ENCODE measurements around the gene MYBPC2.

The MYBPC2 gene

DNA sequence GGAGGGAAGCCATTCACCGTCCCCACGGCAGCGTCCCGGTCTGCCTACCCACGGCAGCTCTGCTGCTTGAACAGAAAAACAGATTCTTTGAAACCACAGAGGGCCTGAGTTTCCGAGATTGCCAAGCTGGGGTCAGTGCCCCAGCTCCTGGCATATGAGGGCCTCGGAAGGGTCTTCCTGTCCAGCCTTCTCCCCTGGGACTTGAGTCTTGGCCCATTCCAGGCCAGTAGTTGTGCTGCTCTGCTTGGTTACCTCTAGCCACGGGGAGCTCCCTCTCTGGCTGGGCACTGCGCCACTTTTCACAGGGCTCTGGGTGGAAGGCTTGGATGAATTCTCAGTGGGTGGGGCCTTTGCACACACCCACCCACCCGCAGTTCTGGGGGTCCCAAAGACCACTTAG lies 22.6 kb upstream of the MYBPC2 start:
- DNase-seq (ENCODE audit: low spot score), result no peak

DNA sequence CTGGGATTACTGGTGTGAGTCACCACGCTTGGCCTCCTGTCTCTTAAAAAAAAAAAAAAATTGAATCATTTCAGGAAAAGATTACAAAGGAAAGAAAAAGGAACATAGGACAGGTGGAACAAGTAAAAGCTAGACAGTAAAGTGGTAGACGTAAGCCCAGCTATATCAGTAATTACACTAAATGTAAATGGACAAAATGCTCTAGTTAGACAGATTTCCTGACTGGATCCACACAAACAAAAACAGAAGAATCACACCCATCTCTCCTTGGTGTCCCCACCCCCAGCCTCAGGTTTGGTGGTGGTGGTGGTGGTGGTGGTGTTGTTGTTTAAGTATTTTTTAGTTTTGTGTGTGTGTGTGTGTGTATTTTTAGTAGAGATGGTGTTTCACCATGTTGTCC lies 20.3 kb upstream of the MYBPC2 start:
- no peak for DNase-seq (ENCODE audit: low spot score)

DNA sequence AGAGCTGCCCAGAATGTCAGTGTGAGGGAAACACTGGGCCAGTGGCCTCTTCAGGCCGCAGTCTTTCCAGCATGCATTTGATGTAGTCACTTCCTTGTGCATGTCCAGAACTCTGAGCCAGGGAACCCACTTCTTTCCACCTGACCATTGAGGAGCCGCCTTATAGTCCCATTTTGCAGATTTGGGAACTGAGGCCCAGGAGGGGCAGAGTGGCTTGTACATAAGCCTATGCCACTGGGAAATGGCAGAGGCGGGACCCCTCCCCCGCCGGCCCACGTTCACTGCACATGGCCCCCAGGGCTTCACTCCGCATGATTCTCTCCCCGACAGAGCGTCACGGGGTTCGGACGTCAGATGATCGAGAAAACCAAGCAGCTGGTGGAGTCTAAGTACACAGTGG lies 19.6 kb upstream of the MYBPC2 start:
- no peak for DNase-seq (ENCODE audit: low spot score)

DNA sequence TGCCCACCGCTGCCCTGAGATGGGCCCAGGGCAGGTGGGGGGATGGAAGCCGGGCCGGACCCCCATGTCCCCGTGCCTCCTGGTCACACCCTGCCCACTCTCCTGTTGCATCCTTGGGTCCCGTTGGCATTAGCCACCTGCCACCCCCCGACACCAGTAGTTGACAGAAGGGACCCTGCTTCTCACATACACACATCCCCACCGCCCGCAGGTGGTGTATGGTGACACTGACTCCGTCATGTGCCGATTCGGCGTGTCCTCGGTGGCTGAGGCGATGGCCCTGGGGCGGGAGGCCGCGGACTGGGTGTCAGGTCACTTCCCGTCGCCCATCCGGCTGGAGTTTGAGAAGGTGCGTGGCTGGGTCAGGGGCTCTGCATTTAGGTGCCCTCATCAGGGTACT lies 19.2 kb upstream of the MYBPC2 start:
- no peak for DNase-seq (ENCODE audit: low spot score)

DNA sequence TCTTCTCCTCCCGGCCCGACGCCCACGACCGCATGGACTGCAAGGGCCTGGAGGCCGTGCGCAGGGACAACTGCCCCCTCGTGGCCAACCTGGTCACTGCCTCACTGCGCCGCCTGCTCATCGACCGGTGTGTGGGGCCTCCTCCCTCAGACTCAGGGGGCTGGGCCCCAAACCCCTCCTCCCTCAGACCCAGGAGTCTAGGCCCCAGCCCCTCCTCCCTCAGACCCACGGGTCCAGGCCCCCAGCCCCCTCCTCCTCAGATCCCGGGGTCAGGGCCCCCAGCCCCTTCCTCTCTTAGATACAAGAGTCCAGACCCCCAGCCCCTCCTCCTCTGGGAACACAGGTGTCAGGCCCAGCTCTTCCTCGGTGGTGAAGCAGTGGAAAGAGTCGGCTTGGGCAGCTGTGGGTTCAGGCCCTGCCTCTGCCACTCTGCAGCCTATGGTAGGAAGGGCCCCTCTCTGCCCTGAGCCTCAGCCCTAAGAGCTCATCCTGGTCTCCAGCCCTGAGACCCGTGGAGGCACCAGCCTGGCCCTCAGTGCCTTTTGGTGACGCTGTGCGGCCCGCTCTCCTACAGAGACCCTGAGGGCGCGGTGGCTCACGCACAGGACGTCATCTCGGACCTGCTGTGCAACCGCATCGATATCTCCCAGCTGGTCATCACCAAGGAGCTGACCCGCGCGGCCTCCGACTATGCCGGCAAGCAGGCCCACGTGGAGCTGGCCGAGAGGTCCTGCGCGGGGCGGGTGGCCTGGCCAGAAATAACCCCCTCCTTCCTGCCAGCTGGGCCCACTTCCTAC lies 17.6 kb upstream of the MYBPC2 start:
- no peak for DNase-seq (ENCODE audit: low spot score)

DNA sequence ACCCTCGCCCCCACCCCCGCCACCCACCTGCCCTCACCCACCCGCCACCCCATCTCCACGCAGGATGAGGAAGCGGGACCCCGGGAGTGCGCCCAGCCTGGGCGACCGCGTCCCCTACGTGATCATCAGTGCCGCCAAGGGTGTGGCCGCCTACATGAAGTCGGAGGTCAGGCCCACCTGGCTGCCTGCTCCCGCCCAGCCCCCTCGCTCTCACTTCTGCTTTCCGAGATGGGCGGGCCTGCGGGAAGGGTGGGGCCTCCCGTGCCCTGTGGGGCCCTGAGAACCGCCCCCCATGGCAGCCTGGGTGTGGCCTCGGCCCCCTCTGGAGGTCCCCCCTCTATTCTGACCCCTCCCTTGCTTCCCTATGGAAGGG lies 17.0 kb upstream of the MYBPC2 start:
- no peak for DNase-seq (ENCODE audit: low spot score)

DNA sequence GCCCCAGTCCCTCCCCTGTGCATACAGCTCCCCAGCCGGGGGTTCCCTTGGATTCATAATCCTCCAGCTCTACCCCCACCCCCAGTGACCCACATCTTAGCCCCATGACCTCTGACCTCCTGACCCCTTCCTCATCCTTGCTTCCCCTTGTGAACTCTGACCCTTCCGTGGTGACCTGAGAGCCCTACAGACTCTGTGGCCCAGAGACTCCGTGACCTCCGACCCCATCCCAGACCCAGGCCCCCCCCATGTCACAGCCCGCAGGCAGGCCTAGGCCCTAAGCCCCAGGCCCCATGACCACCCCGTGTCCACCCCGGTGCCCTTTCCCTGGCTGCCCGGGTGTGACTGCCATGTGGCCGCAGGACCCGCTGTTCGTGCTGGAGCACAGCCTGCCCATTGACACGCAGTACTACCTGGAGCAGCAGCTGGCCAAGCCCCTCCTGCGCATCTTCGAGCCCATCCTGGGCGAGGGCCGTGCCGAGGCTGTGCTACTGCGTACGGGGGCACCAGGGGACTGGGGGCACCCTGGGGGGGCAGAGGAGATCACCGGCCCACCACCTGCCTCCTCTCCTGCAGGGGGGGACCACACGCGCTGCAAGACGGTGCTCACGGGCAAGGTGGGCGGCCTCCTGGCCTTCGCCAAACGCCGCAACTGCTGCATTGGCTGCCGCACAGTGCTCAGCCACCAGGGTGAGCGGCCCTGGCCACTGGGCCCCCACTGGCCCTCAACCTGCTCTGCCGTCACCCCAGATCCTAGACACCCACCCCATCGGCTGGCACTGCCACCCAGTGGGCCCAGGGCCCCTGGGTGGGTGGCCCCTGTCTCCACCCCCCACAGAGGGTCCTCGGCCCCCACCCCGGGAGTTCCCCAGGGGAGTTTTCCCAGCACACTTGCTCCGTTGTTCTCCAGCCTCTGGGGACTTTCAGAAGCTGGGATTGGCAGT lies 16.4 kb upstream of the MYBPC2 start:
- no peak for DNase-seq (ENCODE audit: low spot score)

DNA sequence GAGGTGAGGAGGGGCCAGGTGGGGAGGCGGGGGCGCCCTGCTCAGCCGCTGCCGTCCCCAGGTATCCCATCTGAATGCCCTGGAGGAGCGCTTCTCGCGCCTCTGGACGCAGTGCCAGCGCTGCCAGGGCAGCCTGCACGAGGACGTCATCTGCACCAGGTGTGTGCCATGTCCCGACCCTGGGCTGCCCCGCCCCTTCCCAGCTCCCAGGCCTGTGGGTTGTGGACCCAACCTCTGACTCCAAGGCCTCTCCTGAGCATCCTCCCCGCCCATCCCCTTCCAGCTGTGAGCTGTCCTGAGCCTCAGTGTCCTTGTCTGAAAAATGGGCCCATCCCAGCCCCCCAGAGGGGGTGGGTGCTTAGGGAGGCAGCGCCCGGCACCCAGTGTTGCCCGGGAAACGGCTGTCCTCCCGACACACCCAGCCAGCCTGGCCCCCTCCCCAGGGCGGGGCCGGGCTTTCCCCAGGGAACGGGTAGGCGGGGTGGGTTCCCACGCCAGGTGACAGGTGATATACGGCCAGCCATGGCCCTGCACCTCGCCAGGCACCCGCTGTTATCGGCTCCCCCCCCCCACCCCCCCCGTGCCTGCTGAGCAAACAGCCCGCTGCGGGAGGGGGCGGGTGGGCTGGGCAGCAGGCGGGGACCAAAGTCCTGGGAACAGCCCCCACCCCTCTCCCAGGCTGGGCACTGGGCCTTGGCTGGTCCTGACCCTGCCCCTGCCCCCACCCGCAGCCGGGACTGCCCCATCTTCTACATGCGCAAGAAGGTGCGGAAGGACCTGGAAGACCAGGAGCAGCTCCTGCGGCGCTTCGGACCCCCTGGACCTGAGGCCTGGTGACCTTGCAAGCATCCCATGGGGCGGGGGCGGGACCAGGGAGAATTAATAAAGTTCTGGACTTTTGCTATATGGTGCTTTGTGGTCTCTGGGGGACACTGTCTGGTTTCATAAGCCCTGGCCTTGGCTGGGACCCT lies 15.3 kb upstream of the MYBPC2 start:
- DNase-seq (ENCODE audit: low spot score), result no peak

DNA sequence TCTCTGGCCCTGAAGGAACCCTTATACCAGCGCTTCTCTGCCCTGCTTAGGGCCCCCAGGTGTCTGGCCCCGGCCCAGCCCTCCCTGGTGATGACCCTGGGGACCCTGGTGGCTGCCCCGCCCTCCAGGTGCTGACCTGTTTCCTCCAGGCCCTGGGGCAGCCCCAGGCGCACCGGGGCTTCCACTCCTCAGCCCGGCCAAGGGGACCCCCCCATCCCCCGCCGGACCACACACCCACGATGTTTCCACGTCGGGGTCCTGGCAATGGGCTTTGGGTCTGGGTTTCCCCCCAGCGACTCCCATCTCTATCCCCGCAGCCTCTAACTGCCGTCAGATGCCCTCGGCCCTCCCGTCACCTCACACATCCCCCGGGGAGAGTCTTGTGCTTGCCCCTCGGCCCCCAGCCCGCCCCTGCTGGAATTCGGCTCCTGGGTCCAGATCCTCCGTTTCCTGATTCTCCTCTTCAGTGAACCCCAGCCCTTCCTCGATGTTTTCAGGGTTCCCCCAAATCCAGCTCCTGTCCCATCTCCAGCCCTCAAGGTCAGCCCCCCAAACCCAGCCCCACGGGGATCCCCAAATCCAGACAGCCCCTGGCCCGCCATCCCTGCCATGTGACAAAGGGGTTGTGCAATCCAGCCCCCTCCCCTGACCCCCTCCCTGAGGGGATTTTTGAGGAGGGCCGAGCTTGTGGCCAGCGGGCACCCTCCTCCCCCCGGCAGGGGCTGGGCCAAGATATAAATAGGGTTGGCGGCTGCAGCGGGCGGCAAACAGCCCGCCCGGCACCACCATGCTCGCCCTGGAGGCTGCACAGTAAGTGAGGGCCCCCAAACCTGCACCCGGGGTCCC lies 14.3 kb upstream of the MYBPC2 start, which contains the start of gene SPIB:
Gene SPIB, plus strand, starts transcription at position 763 of the 846 bp plus-strand sequence. Its CDS starts 25 bp downstream, at position 788.
- no peak for DNase-seq (ENCODE audit: low spot score)

DNA sequence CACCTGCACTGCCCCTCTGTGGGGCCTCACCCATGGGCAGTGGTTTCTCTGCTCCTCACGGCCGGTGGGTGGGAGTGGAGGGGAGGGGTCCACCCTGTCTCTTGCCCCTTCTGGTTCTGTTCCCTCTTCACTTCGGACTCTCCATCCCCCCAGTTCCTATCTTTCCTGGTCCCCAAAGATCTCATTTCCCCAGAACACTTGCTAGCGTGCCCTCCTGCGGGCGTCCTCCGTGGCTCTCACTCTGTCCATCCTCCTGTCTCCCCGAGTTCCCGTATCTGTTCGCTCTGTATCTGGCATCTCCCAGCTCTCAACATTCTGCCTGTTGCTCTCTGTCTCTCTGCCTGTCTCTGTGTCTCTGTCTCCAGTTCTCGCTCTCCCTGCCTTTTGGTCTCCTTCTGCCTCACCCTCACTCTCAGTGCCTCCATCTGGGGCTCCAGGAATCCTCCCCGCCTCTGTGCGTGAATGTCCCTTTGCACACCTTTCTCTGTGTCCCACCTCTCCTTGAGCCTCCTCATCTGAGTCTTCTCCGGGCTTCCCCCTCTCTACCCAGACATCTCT lies 13.6 kb upstream of the MYBPC2 start:
- no peak for DNase-seq (ENCODE audit: low spot score)

DNA sequence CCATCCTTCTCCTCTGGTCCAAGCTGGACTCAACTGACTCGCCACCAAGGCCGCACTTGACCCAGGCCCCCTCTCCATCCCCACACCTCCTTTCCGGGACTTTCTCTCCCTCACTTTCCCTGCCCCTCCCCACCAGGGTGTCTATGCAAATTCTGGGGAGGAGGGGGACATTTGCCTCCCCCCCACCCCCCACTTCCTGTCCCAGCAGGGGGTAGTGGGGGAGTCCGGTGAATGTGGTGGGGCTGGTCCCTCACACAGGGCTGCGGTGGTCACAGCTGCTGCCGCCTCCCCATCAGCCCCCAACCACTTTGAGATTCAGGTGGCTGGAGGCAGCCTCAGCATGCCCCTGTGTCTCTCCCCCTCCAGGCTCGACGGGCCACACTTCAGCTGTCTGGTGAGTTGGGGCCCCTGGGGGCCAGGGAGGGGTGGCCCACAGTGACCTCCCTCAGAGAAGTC lies 13.1 kb upstream of the MYBPC2 start:
- DNase-seq (ENCODE audit: low spot score), result no peak

DNA sequence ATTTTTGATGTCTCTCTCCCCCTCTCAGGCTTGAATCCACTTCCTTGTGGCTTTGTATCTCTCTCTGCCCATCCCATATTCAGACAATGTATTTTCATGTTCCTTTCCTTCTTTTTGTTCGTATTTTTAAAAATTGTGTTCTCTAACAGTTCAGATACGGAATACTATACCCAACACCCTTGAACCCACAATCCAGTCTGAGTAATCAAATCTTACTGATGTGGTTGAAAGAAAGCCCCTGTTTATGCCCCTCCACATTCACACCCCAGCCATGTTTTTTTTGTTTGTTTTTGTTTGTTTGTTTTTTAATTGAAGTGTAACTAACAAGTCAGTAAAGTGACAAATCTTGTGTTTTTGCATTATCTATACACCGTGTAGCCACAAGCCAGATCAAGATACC lies 12.6 kb upstream of the MYBPC2 start:
- DNase-seq (ENCODE audit: low spot score), result no peak

DNA sequence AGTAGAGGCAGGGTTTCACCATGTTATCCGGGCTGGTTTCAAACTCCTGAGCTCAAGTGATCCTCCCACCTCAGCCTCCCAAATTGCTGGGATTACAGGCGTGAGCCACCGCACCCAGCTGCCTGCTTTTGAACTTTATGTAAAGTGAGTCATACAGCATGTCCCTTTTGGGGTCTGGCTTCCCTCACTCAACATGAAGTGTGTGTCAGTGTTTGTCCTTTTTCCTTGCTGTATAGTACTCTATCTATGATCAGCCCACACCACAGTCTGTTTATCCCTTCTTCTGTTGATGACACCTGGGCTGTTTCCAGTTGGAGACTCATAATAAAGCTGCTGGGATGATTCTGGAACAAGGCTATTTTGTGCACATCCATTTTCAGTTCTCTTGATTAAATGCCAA lies 11.9 kb upstream of the MYBPC2 start:
- no peak for DNase-seq (ENCODE audit: low spot score)

DNA sequence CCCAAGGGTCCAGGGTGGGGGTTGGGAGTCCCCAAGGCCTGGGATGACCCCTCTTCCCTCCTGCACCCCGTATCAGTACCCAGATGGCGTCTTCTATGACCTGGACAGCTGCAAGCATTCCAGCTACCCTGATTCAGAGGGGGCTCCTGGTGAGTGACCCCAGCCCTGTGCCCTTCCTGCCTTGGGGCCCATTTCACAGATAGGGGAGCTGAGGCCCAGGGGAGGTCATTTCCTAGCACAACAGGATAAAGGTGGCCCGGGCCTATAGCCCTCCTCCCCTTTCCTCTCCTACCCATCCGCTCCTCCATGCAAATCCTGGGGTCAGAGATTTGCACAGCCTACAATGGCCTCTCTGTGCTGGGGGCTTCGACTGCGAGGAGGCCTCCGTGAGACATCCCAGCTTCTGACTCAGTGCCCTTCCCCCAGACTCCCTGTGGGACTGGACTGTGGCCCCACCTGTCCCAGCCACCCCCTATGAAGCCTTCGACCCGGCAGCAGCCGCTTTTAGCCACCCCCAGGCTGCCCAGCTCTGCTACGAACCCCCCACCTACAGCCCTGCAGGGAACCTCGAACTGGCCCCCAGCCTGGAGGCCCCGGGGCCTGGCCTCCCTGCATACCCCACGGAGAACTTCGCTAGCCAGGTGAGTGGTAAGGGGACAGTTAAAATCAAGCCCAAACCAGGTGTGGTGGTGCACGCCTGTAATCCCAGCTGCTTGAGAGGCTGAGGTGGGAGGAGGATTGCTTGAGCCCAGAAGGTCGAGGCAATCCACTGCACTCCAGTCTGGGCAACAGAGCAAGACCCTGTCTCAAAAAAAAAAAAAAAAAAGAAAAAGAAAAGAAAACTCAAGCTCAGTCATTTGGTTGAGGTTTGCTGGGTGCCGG lies 10.1 kb upstream of the MYBPC2 start:
- no peak for DNase-seq (ENCODE audit: low spot score)

DNA sequence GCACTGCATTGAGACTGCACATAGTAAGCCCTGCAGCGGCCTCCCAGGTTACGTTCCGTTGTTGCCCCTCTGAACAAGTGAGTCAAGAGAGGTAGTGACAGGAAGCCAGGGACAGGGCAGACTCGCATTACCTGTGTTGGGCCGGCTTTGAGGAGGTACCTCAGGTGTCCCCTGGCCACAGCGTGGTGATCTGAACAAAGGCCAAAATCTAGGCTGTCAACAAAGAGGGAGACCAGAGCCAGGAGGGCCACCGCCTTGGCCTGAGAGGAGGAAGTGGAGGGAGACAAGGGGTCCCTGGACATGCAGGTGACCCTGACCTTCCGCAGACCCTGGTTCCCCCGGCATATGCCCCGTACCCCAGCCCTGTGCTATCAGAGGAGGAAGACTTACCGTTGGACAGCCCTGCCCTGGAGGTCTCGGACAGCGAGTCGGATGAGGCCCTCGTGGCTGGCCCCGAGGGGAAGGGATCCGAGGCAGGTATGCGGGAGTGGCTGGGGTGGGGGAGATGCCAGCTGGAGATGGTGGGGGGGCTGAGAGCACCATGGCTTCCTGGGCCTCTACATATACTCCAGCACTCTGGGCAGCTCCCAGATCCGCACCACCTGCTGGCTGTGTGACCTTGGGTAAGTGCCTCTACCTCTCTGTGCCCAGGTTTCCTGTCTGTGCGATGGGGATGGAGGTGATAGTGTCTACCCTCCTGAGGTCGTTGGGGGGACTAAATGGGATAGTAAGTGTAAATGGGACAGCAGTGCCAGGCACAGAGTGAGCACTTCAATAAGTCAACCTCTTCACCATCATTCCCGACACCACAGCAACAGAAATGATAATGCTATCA lies 9.2 kb upstream of the MYBPC2 start:
- DNase-seq (ENCODE audit: low spot score), result no peak

DNA sequence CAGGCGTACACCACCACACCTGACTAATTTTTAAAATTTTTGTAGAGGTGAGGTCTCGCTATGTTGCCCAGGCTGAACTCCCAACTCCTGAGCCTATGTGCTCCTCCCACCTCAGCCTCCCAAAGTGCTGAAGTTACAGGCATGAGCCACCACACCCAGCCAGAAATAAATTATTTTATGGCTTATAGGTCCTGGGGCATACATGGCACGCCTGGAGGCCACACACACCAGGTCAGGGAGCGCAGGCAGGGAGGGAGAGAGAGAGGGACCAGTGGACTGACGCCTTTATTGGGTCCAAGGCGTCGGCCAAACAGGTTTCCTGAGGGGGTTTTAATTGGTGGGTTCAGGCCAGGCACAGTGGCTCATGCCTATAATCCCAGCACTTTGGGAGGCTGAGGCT lies 7.1 kb upstream of the MYBPC2 start:
- DNase-seq (ENCODE audit: low spot score), result no peak

DNA sequence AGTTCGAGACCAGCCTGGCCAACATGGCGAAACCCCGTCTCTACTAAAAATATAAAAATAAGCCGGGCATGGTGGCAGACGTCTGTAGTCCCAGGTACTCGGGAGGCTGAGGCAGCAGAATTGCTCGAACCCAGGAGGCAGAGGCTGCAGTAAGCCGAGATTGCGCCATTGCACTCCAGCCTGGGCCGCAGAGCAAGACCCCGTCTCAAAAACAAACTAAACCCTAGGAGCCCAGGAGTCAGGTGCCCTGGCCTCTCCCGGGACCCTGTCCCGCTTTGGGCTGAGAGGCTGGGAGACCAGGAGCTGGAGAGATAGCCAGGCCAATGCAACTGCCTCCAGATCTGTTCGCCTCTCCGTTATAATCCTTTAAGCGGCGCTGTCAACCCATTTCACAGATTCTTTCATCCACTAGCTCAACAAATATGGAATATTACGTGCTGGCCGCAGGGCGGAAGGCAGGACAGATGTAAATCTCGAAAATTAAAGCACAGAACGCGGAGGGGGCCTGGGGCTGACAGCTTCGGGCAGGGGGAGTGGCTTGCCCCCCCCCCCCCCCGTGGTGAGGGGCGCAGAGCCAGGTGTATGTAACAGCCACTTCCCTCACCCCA lies 5.3 kb upstream of the MYBPC2 start:
- DNase-seq (ENCODE audit: low spot score), result no peak

DNA sequence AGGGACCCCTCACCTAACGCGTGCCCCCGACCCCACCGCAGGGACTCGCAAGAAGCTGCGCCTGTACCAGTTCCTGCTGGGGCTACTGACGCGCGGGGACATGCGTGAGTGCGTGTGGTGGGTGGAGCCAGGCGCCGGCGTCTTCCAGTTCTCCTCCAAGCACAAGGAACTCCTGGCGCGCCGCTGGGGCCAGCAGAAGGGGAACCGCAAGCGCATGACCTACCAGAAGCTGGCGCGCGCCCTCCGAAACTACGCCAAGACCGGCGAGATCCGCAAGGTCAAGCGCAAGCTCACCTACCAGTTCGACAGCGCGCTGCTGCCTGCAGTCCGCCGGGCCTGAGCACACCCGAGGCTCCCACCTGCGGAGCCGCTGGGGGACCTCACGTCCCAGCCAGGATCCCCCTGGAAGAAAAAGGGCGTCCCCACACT lies 4.7 kb upstream of the MYBPC2 start:
- DNase-seq (ENCODE audit: low spot score), result peak; percentile 70
